ENCODE measurements around the gene COQ2.

Gene COQ2

DNA sequence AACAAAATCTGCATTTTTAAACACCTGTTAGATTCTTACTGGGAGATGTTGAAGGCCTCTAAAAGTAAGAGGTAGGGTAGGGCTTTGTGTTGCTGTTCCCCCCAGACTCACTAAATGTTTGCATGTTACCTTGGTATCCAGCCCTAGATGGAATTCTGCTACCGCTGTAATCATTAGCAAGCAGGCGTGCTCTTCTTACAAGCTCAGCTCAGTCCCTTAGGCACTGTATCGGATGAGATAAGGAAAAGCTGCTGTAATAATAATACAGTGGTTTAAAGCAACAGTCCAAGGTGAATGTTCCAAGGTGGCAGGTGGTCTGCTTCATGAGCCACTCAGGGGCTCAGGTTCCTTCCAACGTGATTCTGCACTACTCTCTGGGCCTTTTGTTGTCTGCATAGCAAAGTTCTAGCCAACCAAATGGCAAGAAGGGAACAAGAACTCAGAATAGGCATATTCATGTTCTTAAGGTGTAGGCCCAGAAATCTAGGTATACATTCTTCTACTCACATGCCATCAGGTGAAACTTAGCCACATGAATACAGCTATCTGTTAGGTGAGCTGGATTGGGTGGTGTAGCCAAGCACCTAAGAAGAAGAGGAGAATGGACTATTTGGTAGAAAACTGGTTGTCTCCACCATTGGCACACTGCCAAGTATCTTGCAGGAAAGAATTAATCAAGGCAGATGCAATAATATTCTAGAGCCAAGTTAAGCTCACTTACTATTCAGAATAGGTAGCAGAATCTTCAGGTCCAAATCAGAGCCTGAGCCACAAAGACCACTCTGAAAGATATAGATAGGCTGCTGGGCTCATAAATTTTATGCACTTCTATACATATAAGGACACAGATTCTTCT lies 46.0 kb downstream of the COQ2 start:
- TF ChIP-seq GATA3 (IDR thresholded peaks at IDR 0.05; ENCODE audit: low read depth, low read length) = no peak
- no peak for TF ChIP-seq GATA2 (IDR thresholded peaks at IDR 0.05; ENCODE audit: low read depth, low read length)

DNA sequence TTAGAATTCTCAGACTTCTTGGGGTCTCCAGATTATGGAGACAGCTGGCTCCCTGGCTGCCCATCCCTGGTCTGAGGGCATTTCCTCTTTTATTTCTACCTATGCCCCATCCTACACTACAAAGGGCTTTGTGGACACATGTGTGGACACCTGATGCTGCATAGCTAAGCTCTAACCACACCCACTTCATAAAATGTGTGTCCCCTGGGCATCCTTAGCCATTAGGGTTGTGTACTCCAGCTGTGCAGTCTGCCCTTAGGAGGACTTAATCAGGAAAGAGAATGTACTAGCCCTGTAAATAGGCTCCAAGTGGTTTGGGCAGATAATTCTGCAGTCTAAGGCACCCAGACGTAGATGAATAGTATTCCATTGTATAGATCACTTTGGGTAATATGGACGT lies 47.0 kb downstream of the COQ2 start:
- no peak for TF ChIP-seq GATA3 (IDR thresholded peaks at IDR 0.05; ENCODE audit: low read depth, low read length)
- TF ChIP-seq GATA2 (IDR thresholded peaks at IDR 0.05; ENCODE audit: low read depth, low read length) = no peak

GRCh38 chr4:83234902-83235644 lies 49.5 kb downstream of the COQ2 start:
- no peak for TF ChIP-seq GATA2 (IDR thresholded peaks at IDR 0.05; ENCODE audit: low read depth, low read length)
- no peak for TF ChIP-seq GATA3 (IDR thresholded peaks at IDR 0.05; ENCODE audit: low read depth, low read length)

DNA sequence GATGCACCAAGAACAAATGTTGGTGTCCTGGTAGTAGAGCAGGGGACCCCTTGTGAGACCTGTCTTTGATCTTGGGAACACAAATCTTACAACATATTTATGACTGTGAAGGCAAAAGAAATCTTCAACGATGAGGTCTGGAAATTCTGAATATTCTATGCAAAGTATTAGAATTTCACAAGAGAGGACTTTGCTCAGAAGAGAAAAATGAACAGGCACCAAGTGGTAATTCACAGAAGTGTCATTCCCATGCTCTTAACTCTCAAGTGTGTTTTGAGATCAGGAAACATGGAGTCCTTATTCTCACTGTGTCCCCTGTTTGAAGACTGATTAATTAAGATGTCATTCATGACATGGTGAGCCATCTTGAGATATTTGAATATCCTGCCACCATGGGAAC lies 52.5 kb downstream of the COQ2 start:
- no peak for TF ChIP-seq GATA2 (IDR thresholded peaks at IDR 0.05; ENCODE audit: low read depth, low read length)
- TF ChIP-seq GATA3 (IDR thresholded peaks at IDR 0.05; ENCODE audit: low read depth, low read length) = no peak

GRCh38 chr4:83231620-83232076 lies 53.0 kb downstream of the COQ2 start:
- no peak for TF ChIP-seq GATA3 (IDR thresholded peaks at IDR 0.05; ENCODE audit: low read depth, low read length)
- no peak for TF ChIP-seq GATA2 (IDR thresholded peaks at IDR 0.05; ENCODE audit: low read depth, low read length)

GRCh38 chr4:83230928-83231327 lies 53.7 kb downstream of the COQ2 start:
- TF ChIP-seq GATA2 (IDR thresholded peaks at IDR 0.05; ENCODE audit: low read depth, low read length) (no peak), GATA3 (IDR thresholded peaks at IDR 0.05; ENCODE audit: low read depth, low read length) (no peak)

DNA sequence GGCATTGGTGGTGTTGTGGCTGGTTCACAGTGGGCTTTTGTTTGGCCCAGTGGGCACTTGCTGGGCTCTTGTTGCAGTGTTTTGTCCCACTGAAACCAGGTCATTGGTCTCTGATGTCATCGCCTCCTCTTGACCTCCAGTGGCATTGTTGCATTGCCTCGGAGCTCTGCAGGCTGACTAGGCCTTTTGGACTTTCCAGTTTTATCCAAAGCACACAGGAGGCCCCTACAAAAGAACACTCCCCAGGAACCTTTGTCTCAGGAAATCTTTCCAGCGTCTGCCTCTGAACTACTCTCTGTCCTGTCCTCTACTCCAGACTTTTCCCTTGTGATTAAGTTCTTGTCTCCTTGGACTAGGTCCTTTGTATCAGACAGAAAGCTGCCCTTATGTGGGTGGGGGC lies 54.8 kb downstream of the COQ2 start:
- TF ChIP-seq GATA2 (IDR thresholded peaks at IDR 0.05; ENCODE audit: low read depth, low read length) = no peak
- no peak for TF ChIP-seq GATA3 (IDR thresholded peaks at IDR 0.05; ENCODE audit: low read depth, low read length)

GRCh38 chr4:83228231-83228630 lies 56.4 kb downstream of the COQ2 start:
- TF ChIP-seq GATA2 (IDR thresholded peaks at IDR 0.05; ENCODE audit: low read depth, low read length) (no peak), GATA3 (IDR thresholded peaks at IDR 0.05; ENCODE audit: low read depth, low read length) (no peak)

DNA sequence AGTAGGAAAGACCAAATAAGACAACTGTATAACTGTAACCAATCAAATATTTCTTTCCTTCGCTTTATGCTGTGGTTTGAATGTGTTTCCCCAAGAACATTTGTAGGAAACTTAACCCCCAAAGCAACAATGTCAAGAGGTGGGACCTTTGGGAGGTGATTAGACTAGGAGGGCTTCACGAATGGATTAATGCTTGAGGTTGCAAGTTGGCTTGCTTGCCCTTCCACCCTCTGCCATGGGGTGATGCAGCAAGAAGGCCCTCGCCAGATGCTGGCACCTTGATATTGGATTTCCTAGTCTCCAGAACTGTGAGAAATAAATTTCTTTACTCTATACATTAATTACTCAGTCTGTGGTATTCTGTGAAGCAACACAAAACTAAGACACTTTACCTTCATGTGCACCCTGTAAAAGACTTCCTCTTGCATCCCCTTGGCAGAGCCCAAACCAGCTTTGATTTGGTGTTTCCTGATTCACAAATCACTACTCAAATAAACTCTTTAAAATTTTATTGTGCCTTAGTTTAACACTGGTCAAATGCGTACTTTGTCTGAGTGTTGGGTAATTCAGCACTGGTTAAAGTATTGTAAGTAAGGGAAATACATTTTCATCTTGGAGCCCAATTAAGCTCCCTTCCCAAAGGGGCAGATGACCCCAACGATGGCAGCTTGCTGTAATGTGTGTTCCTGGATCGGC lies 59.9 kb downstream of the COQ2 start:
- TF ChIP-seq GATA3 (IDR thresholded peaks at IDR 0.05; ENCODE audit: low read depth, low read length) (no peak), GATA2 (IDR thresholded peaks at IDR 0.05; ENCODE audit: low read depth, low read length) (no peak)

DNA sequence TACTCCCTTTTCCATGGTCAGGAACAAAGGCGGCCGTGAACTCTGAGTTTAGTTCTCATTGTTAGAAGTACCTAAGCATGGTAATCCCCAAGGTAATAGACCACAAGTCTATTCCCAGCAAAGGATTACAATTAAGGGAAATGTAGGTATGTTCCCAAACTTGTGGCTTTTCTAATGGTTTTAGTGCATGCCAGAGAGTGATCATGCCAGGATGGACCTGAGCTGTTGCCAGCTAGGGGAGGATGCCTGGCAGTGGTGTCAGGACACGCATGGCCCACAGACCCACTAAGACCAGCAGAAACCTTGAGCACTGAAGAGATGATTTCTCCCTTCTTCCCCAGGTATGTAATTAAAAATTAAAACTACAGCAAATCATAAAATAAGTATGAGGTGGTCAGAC lies 60.8 kb downstream of the COQ2 start:
- TF ChIP-seq GATA2 (IDR thresholded peaks at IDR 0.05; ENCODE audit: low read depth, low read length) (no peak), GATA3 (IDR thresholded peaks at IDR 0.05; ENCODE audit: low read depth, low read length) (no peak)

GRCh38 chr4:83221897-83222441 lies 62.6 kb downstream of the COQ2 start:
- TF ChIP-seq GATA3 (IDR thresholded peaks at IDR 0.05; ENCODE audit: low read depth, low read length) (no peak), GATA2 (IDR thresholded peaks at IDR 0.05; ENCODE audit: low read depth, low read length) (no peak)

GRCh38 chr4:83219344-83220331 lies 65.0 kb downstream of the COQ2 start:
- TF ChIP-seq GATA2 (IDR thresholded peaks at IDR 0.05; ENCODE audit: low read depth, low read length) (no peak), GATA3 (IDR thresholded peaks at IDR 0.05; ENCODE audit: low read depth, low read length) (no peak)
